Stimulated activated CD4-positive, alpha-beta T cell treated with anti-CD3 and anti-CD28 coated beads, Interleukin-2, amount 100 ng/mL, for 4 hours (primary cell): Measurements from ENCODE around the gene BNC2.
"Not testable (repeated sequence)": the region's sequence is repeated elsewhere in the genome, so short reads cannot be mapped to it uniquely, and the experiment has no call there.

Source experiments
- DNase-seq: peaks from one replicate; pipeline ENCODE4 v3.0.0-alpha.2; 2020; ENCODE audit warnings: low read depth

BNC2 gene

GRCh38 chr9:16501141-16501540, 369.3 kb downstream of the BNC2 start:
- DNase-seq, result no peak

- no peak for DNase-seq
Measured at GRCh38 chr9:16500386-16500785, 370.1 kb downstream of the BNC2 start.

- DNase-seq, result no peak
Measured at GRCh38 chr9:16499892-16500291, 370.6 kb downstream of the BNC2 start.

- DNase-seq, result no peak
Measured at GRCh38 chr9:16496908-16497307, 373.6 kb downstream of the BNC2 start.

- DNase-seq, result no peak
Measured at GRCh38 chr9:16487915-16488314, 382.6 kb downstream of the BNC2 start.

GRCh38 chr9:16485575-16486321, 384.7 kb downstream of the BNC2 start:
- no peak for DNase-seq

- no peak for DNase-seq
Measured at GRCh38 chr9:16485160-16485559, 385.3 kb downstream of the BNC2 start.

GRCh38 chr9:16484744-16485143, 385.7 kb downstream of the BNC2 start:
- no peak for DNase-seq

GRCh38 chr9:16484180-16484579, 386.3 kb downstream of the BNC2 start:
- no peak for DNase-seq

GRCh38 chr9:16482764-16483163, 387.7 kb downstream of the BNC2 start:
- DNase-seq, result no peak

- DNase-seq, result not testable (repeated sequence)
Measured at GRCh38 chr9:16480584-16480983, 389.9 kb downstream of the BNC2 start.

GRCh38 chr9:16475996-16476395, 394.5 kb downstream of the BNC2 start:
- DNase-seq, result no peak

GRCh38 chr9:16475257-16475656, 395.2 kb downstream of the BNC2 start:
- DNase-seq, result no peak

GRCh38 chr9:16469184-16469583, 401.3 kb downstream of the BNC2 start:
- DNase-seq, result no peak

GRCh38 chr9:16461851-16462250, 408.6 kb downstream of the BNC2 start:
- DNase-seq, result no peak

- DNase-seq, result no peak
Measured at GRCh38 chr9:16461137-16461840, 409.2 kb downstream of the BNC2 start.

GRCh38 chr9:16460696-16461095, 409.8 kb downstream of the BNC2 start:
- DNase-seq, result no peak

GRCh38 chr9:16459421-16460148, 410.9 kb downstream of the BNC2 start:
- DNase-seq, result no peak

GRCh38 chr9:16458696-16459420, 411.6 kb downstream of the BNC2 start:
- DNase-seq, result no peak

- no peak for DNase-seq
Measured at GRCh38 chr9:16455842-16456241, 414.6 kb downstream of the BNC2 start.

- no peak for DNase-seq
Measured at GRCh38 chr9:16453390-16453789, 417.1 kb downstream of the BNC2 start.

GRCh38 chr9:16450578-16450977, 419.9 kb downstream of the BNC2 start:
- no peak for DNase-seq
